Measurements from ENCODE around the gene ATP1B2.

- peak; percentile 61 for TF ChIP-seq CTCF (IDR thresholded peaks at IDR 0.05)
- no peak for TF ChIP-seq EZH2 (IDR thresholded peaks at IDR 0.05)
- TF ChIP-seq EZH2phosphoT487 (IDR thresholded peaks at IDR 0.05), result no peak
Observed at GRCh38 chr17:7634384-7634783, 16.3 kb upstream of the ATP1B2 start.

All from neural progenitor cell (in vitro differentiated cells).